ENCODE data around the gene PARD3. TPM values are rescaled to one million over a fixed set of nuclear protein-coding genes. Genes with fewer than 3 reads are reported as not detected.
"Not testable (repeated sequence)": the region's sequence is repeated elsewhere in the genome, so short reads cannot be mapped to it uniquely, and the experiment has no call there.

The PARD3 gene
- total and polyA plus RNA-seq, 3 donors from 2014 or later = 31.8 to 59.5 (median 49.5) TPM

GRCh38 chr10:34454590-34455261 lies 360.4 kb downstream of the PARD3 start:
- no peaks in the 10 kb centered on the region for H3K36me3 ChIP-seq (ENCODE audit: low read depth, missing control alignments)
- 77 to 78% methylated on average over 6 of the region's 6 CpGs for WGBS, 2 donors
- TF ChIP-seq POLR2A (IDR thresholded peaks at IDR 0.05) = no peak
- no peaks in the 10 kb centered on the region for H3K9me3 ChIP-seq
- no peak for DNase-seq
- H3K4me1 ChIP-seq = no peaks in the 10 kb centered on the region
- H3K27me3 ChIP-seq = no peaks in the 10 kb centered on the region
- no peak overlapping the region for H3K27ac ChIP-seq
- intact Hi-C loops (cut with DNase I; ENCODE audit: low total_unique reads) = no loop called here
- H3K4me3 ChIP-seq = no peak overlapping the region

- TF ChIP-seq CTCF (IDR thresholded peaks at IDR 0.05) = no peak
- no peak for TF ChIP-seq POLR2A (IDR thresholded peaks at IDR 0.05)
- Histone ChIP-seq H3K4me3 (no peak overlapping the region), H3K36me3 (ENCODE audit: low read depth, missing control alignments) (no peaks in the 10 kb centered on the region), H3K27ac (no peak overlapping the region), H3K27me3 (no peaks in the 10 kb centered on the region), H3K9me3 (no peaks in the 10 kb centered on the region), H3K4me1 (no peaks in the 10 kb centered on the region)
- WGBS, 2 donors = 85 to 86% methylated on average over 2 of the region's 2 CpGs
- intact Hi-C loops (cut with DNase I; ENCODE audit: low total_unique reads) = no loop called here
- no peak for DNase-seq
Measured at GRCh38 chr10:34449836-34450235, 365.3 kb downstream of the PARD3 start.

GRCh38 chr10:34446049-34446448 lies 369.0 kb downstream of the PARD3 start:
- 90 to 96% methylated on average over 3 of the region's 3 CpGs for WGBS, 2 donors
- no peak for DNase-seq
- intact Hi-C loops (cut with DNase I; ENCODE audit: low total_unique reads) = no loop called here
- H3K4me1 ChIP-seq = no peaks in the 10 kb centered on the region
- no peak overlapping the region for H3K4me3 ChIP-seq
- H3K27me3 ChIP-seq = no peaks in the 10 kb centered on the region
- H3K36me3 ChIP-seq (ENCODE audit: low read depth, missing control alignments) = no peaks in the 10 kb centered on the region
- TF ChIP-seq CTCF (IDR thresholded peaks at IDR 0.05) (no peak), POLR2A (IDR thresholded peaks at IDR 0.05) (no peak)
- no peaks in the 10 kb centered on the region for H3K9me3 ChIP-seq
- no peak overlapping the region for H3K27ac ChIP-seq

GRCh38 chr10:34444223-34445183 lies 370.6 kb downstream of the PARD3 start:
- no peak overlapping the region for H3K4me3 ChIP-seq
- no peaks in the 10 kb centered on the region for H3K4me1 ChIP-seq
- DNase-seq = no peak
- WGBS, 2 donors = 83 to 86% methylated on average over 4 of the region's 4 CpGs
- intact Hi-C loops (cut with DNase I; ENCODE audit: low total_unique reads) = loop anchor here (5.0 kb wide), 1 partner anchor 392 kb away; no protein-coding TSS in a partner anchor
- no peak overlapping the region for H3K27ac ChIP-seq
- H3K36me3 ChIP-seq (ENCODE audit: low read depth, missing control alignments) = no peaks in the 10 kb centered on the region
- H3K9me3 ChIP-seq = no peaks in the 10 kb centered on the region
- no peaks in the 10 kb centered on the region for H3K27me3 ChIP-seq
- no peak for TF ChIP-seq POLR2A (IDR thresholded peaks at IDR 0.05)
- TF ChIP-seq CTCF (IDR thresholded peaks at IDR 0.05) = no peak

- 56 to 63% methylated on average over 4 of the region's 4 CpGs for WGBS, 2 donors
- H3K4me1 ChIP-seq; H3K36me3 ChIP-seq (ENCODE audit: low read depth, missing control alignments); H3K4me3 ChIP-seq; H3K27me3 ChIP-seq; H3K27ac ChIP-seq; H3K9me3 ChIP-seq; DNase-seq; intact Hi-C loops (cut with DNase I; ENCODE audit: low total_unique reads): not testable (repeated sequence)
Measured at GRCh38 chr10:34439386-34439785, 375.7 kb downstream of the PARD3 start.
